OCI-LY7 (cell line): Measurements from ENCODE around the gene RET.

ENCODE experiments used
- EZH2phosphoT487 ChIP-seq: fragments of 200-600 bp; sonication (generic); IDR thresholded peaks from 2 replicates; pipeline ENCODE4 v1.6.1; 2018; ENCODE audit warnings: low read depth, borderline replicate concordance, mild to moderate bottlenecking, mixed run types, antibody characterized with exemption, low read length, moderate library complexity, mixed read lengths
- TF ChIP-seq, protein P1 (sequence below): fragments of 200-600 bp; sonication (generic); conservative IDR thresholded peaks from 2 replicates; pipeline ENCODE4 v1.5.1; 2014; ENCODE audit warnings: mild to moderate bottlenecking, antibody characterized with exemption, low read length, moderate library complexity, mixed read lengths

DNA sequence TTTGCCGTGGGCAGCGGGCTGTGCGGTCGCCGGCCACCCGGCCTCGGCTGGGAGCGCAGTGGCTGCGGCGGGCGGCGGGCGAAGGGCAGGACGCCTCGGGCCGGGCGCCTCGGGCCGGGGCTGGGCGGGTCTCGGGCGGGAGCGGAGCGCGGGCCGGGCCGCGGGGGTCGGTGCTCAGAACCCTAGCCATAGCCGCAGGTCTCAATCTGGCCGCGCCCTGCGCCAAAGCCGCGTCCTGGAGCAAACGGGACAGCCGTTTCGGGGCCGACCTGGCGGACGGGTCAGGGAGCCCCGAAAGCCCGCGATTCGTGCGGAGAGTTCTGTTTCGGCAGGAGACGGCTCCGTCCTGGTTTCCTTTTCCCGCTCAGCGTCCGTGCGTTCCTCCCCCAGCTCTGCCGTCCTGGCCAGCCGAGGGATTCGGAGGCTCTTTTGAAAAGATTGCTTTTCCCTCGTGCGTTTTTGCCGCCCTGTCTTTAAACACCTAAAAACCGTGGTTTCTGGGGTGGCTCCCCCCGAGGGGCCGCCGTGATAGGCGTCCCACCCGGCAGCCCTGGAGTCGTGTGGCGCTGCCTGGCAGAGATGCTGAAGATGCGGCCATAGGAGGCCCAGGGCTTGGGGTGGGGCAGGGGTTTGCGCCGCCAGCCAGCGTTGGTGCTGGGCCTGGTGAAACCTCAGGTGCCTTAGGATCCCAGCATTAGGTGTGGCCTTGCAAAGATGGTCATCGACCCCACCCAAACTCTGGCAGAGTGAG, 727 bp downstream of the RET start:
- TF ChIP-seq, protein P1, sequence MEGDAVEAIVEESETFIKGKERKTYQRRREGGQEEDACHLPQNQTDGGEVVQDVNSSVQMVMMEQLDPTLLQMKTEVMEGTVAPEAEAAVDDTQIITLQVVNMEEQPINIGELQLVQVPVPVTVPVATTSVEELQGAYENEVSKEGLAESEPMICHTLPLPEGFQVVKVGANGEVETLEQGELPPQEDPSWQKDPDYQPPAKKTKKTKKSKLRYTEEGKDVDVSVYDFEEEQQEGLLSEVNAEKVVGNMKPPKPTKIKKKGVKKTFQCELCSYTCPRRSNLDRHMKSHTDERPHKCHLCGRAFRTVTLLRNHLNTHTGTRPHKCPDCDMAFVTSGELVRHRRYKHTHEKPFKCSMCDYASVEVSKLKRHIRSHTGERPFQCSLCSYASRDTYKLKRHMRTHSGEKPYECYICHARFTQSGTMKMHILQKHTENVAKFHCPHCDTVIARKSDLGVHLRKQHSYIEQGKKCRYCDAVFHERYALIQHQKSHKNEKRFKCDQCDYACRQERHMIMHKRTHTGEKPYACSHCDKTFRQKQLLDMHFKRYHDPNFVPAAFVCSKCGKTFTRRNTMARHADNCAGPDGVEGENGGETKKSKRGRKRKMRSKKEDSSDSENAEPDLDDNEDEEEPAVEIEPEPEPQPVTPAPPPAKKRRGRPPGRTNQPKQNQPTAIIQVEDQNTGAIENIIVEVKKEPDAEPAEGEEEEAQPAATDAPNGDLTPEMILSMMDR = no peak
- TF ChIP-seq EZH2phosphoT487 = no peak
